K562 (cell line): ENCODE data around the gene DDX55. TPM values are rescaled to one million over a fixed set of nuclear protein-coding genes. Genes with fewer than 3 reads are reported as not detected.
A peak's percentile ranks its signal among the peaks of the same experiment; 100 is the strongest.

Experiments used
- BRD9 ChIP-seq: fragments of 450-650 bp; IDR thresholded peaks from 2 replicates; pipeline ENCODE4 v1.6.1; 2018; ENCODE audit warnings: low read depth; ENCODE audit not compliant: partially characterized antibody
- MGA ChIP-seq: fragments of 450-650 bp; IDR thresholded peaks from 2 replicates; pipeline ENCODE4 v1.6.1; 2016; ENCODE audit warnings: mild to moderate bottlenecking, moderate library complexity
- RAD21 ChIP-seq, 2 experiments: fragments of 250-450 bp in 1 of 2; fragments of 450-650 bp in 1 of 2; sonication (Bioruptor Pico) in 1 of 2; formaldehyde crosslinking in 1 of 2; IDR thresholded peaks in 1 of 2; conservative IDR thresholded peaks in 1 of 2; 2 replicates each; pipeline versions ENCODE4 v1.4.0 to v1.8.0; 2020 to 2022; ENCODE audit warnings: mild to moderate bottlenecking in 2 of 2, moderate library complexity in 1 of 2
- SLC30A9 ChIP-seq: fragments of 250-450 bp; sonication (Bioruptor Pico); IDR thresholded peaks from 2 replicates; pipeline ENCODE4 v1.8.0; 2022; ENCODE audit warnings: mild to moderate bottlenecking, moderate library complexity
- UBTF ChIP-seq, 2 experiments: IDR thresholded peaks; 2 replicates each; pipeline ENCODE4 v1.6.1; 2012; ENCODE audit warnings: improper control_type of control experiment in 2 of 2, low read depth in 2 of 2, low read length in 2 of 2, borderline replicate concordance in 1 of 2
- ZBTB12 ChIP-seq: fragments of 250-450 bp; sonication (Bioruptor Pico); IDR thresholded peaks from 2 replicates; pipeline ENCODE4 v1.4.0; 2020
- ZNF707 ChIP-seq: fragments of 250-450 bp; sonication (Bioruptor Pico); conservative IDR thresholded peaks from 2 replicates; pipeline ENCODE4 v1.8.0; 2022; ENCODE audit warnings: inconsistent platforms, mild to moderate bottlenecking, moderate library complexity
- polyA plus RNA-seq, 8 experiments: library from polyadenylated mRNA; depleted of rRNA in 4 of 8; stranded (reverse) in 5 of 8; unstranded in 3 of 8; fragments of >200 nt; fragmentation: Nextera tagmentation in 2 of 8; fragmentation: Illumina TruSeq in 1 of 8; extraction: Ambion mirVana in 2 of 8; extraction: Trizol in 1 of 8; gene quantifications; 2 replicates each; pipeline versions ENCODE4 v1.2.1 to v1.2.3, GENCODE V29; 2011 to 2014; ENCODE audit warnings: inconsistent platforms in 1 of 8, missing spikeins in 1 of 8
- total RNA-seq, 7 experiments: library from RNA; depleted of rRNA in 6 of 7; stranded (reverse); fragments of >200 nt in 6 of 7; fragmentation: Illumina TruSeq in 2 of 7; extraction: Trizol in 2 of 7; gene quantifications; 2 replicates each; pipeline versions ENCODE4 v1.2.1 to v1.2.3, GENCODE V29; 2011 to 2021; ENCODE audit warnings: low replicate concordance in 1 of 7

Gene DDX55
- total and polyA plus RNA-seq, 9 of the 15 experiments (the other 6 are each of a cell fraction or from before 2014, with no cell fraction given) = 10.6 to 71.0 (median 60.9) TPM

- TF ChIP-seq ZNF707 (CRISPR knock-in tag) (no peak), MGA (peak; percentile 67; the same call in 1 of the 2 replicates), UBTF (IDR thresholded peaks at IDR 0.05; ENCODE audit: borderline replicate concordance in 1 of 2, low read depth in 2 of 2, low read length in 2 of 2) (peak; percentile 41 to 73; a peak in 1 of 4 replicates), SLC30A9 (CRISPR knock-in tag) (no peak), ZBTB12 (CRISPR knock-in tag) (peak; percentile 100), RAD21 (CRISPR knock-in tag; conservative IDR thresholded peaks at IDR 0.05 in 1 of 2, IDR thresholded peaks at IDR 0.05 in 1 of 2) (no peak; a peak in 1 of 4 replicates), BRD9 (no peak)
Measured at GRCh38 chr12:123633379-123634141, 31.7 kb downstream of the DDX55 start, which contains the start of the genes EIF2B1 and GTF2H3 (continued).
